IPS-18a (cell line): ENCODE data around the gene RNF141.

Experiments
- H3K27ac ChIP-seq: one replicate; pipeline ENCODE4 v1.5.1; 2013; ENCODE audit warnings: low read length
- H3K27me3 ChIP-seq: one replicate; pipeline ENCODE4 v1.6.1; 2013; ENCODE audit warnings: mild to moderate bottlenecking, low read length; ENCODE audit not compliant: control insufficient read depth, insufficient read depth
- H3K36me3 ChIP-seq: one replicate; pipeline ENCODE4 v1.6.1; 2013; ENCODE audit warnings: low read depth, low read length; ENCODE audit not compliant: control insufficient read depth
- H3K4me1 ChIP-seq: one replicate; pipeline ENCODE4 v1.6.1; 2013; ENCODE audit warnings: low read depth, low read length; ENCODE audit not compliant: control insufficient read depth
- H3K4me3 ChIP-seq: one replicate; pipeline ENCODE4 v1.5.1; 2013; ENCODE audit warnings: low read length
- H3K9ac ChIP-seq: one replicate; pipeline ENCODE4 v1.6.1; 2013; ENCODE audit warnings: mild to moderate bottlenecking, low read length, moderate library complexity
- H3K9me3 ChIP-seq: one replicate; pipeline ENCODE4 v1.6.1; 2013; ENCODE audit warnings: low read depth, low read length; ENCODE audit not compliant: control insufficient read depth

The RNF141 gene

GRCh38 chr11:10494636-10495463 lies 46.1 kb downstream of the RNF141 start:
- Histone ChIP-seq H3K36me3 (no peaks in the 10 kb centered on the region), H3K9ac (no peak overlapping the region), H3K27ac (no peak overlapping the region), H3K4me3 (no peak overlapping the region), H3K9me3 (no peaks in the 10 kb centered on the region), H3K4me1 (peaks cover 5% of the 10 kb centered on the region), H3K27me3 (no peaks in the 10 kb centered on the region)

- H3K9me3 ChIP-seq, result no peaks in the 10 kb centered on the region
- no peak overlapping the region for H3K27ac ChIP-seq
- no peaks in the 10 kb centered on the region for H3K36me3 ChIP-seq
- H3K27me3 ChIP-seq, result no peaks in the 10 kb centered on the region
- no peak overlapping the region for H3K9ac ChIP-seq
- H3K4me1 ChIP-seq, result peaks cover 5% of the 10 kb centered on the region
- no peak overlapping the region for H3K4me3 ChIP-seq
These were observed 47.8 kb downstream of the RNF141 start for GRCh38 chr11:10493041-10493663.

GRCh38 chr11:10492084-10492483 lies 48.9 kb downstream of the RNF141 start:
- Histone ChIP-seq H3K27ac (no peak overlapping the region), H3K36me3 (no peaks in the 10 kb centered on the region), H3K4me3 (no peak overlapping the region), H3K4me1 (peaks cover 5% of the 10 kb centered on the region), H3K9ac (no peak overlapping the region), H3K27me3 (no peaks in the 10 kb centered on the region), H3K9me3 (no peaks in the 10 kb centered on the region)

- Histone ChIP-seq H3K4me1 (peaks cover 5% of the 10 kb centered on the region), H3K36me3 (no peaks in the 10 kb centered on the region), H3K9ac (no peak overlapping the region), H3K27me3 (no peaks in the 10 kb centered on the region), H3K9me3 (no peaks in the 10 kb centered on the region), H3K27ac (no peak overlapping the region), H3K4me3 (no peak overlapping the region)
These were observed 50.4 kb downstream of the RNF141 start for GRCh38 chr11:10490398-10491241.

GRCh38 chr11:10490032-10490397 lies 51.0 kb downstream of the RNF141 start:
- Histone ChIP-seq H3K27me3 (no peaks in the 10 kb centered on the region), H3K36me3 (no peaks in the 10 kb centered on the region), H3K27ac (no peak overlapping the region), H3K4me1 (peaks cover 5% of the 10 kb centered on the region), H3K9ac (no peak overlapping the region), H3K4me3 (no peak overlapping the region), H3K9me3 (no peaks in the 10 kb centered on the region)

GRCh38 chr11:10488934-10489691 lies 51.9 kb downstream of the RNF141 start:
- H3K36me3 ChIP-seq, result no peaks in the 10 kb centered on the region
- no peak overlapping the region for H3K27ac ChIP-seq
- H3K4me3 ChIP-seq, result no peak overlapping the region

GRCh38 chr11:10488121-10488933 lies 52.7 kb downstream of the RNF141 start:
- Histone ChIP-seq H3K27ac (no peak overlapping the region), H3K9me3 (no peaks in the 10 kb centered on the region), H3K27me3 (no peaks in the 10 kb centered on the region), H3K4me3 (no peak overlapping the region), H3K4me1 (peaks cover 5% of the 10 kb centered on the region), H3K36me3 (no peaks in the 10 kb centered on the region), H3K9ac (no peak overlapping the region)

More at GRCh38 chr11:10488934-10489691, 51.9 kb downstream of the RNF141 start:
- no peak overlapping the region for H3K9ac ChIP-seq
- no peaks in the 10 kb centered on the region for H3K27me3 ChIP-seq
- H3K9me3 ChIP-seq, result no peaks in the 10 kb centered on the region
- peaks cover 5% of the 10 kb centered on the region for H3K4me1 ChIP-seq

- no peak overlapping the region for H3K27ac ChIP-seq
These were observed 53.9 kb downstream of the RNF141 start for GRCh38 chr11:10487002-10487647.

GRCh38 chr11:10486161-10486840 lies 54.7 kb downstream of the RNF141 start:
- Histone ChIP-seq H3K27ac (no peak overlapping the region), H3K9me3 (no peaks in the 10 kb centered on the region), H3K36me3 (no peaks in the 10 kb centered on the region), H3K4me3 (no peak overlapping the region), H3K4me1 (peaks cover 5% of the 10 kb centered on the region), H3K27me3 (no peaks in the 10 kb centered on the region), H3K9ac (no peak overlapping the region)

More at GRCh38 chr11:10487002-10487647, 53.9 kb downstream of the RNF141 start:
- Histone ChIP-seq H3K4me1 (peaks cover 5% of the 10 kb centered on the region), H3K36me3 (no peaks in the 10 kb centered on the region), H3K4me3 (no peak overlapping the region), H3K27me3 (no peaks in the 10 kb centered on the region), H3K9me3 (no peaks in the 10 kb centered on the region), H3K9ac (no peak overlapping the region)

GRCh38 chr11:10485646-10486045 lies 55.3 kb downstream of the RNF141 start:
- H3K4me1 ChIP-seq, result peaks cover 3% of the 10 kb centered on the region
- no peak overlapping the region for H3K4me3 ChIP-seq
- no peak overlapping the region for H3K9ac ChIP-seq
- no peaks in the 10 kb centered on the region for H3K27me3 ChIP-seq
- no peak overlapping the region for H3K27ac ChIP-seq
- no peaks in the 10 kb centered on the region for H3K9me3 ChIP-seq
- no peaks in the 10 kb centered on the region for H3K36me3 ChIP-seq
